HG03139 (cell line): ENCODE measurements around the gene TBX4.

Experiments used
- ATAC-seq: cut with Tn5 transposase; IDR thresholded peaks from one replicate; pipeline ENCODE4 v1.9.1; 2021; ENCODE audit not compliant: unreplicated experiment

The TBX4 gene

GRCh38 chr17:61452301-61453290, at the start of gene TBX4:
Gene TBX4, plus strand, starts transcription at chr17:61452422. Its CDS starts 4,069 bp downstream, at chr17:61456491.
- ATAC-seq, result no peak

- ATAC-seq, result no peak
Observed at GRCh38 chr17:61402978-61403800, 49.0 kb upstream of the TBX4 start.

- ATAC-seq, result no peak
Observed at GRCh38 chr17:61403801-61404662, 48.2 kb upstream of the TBX4 start.

GRCh38 chr17:61404663-61404912, 47.6 kb upstream of the TBX4 start:
- ATAC-seq, result no peak

GRCh38 chr17:61404913-61405685, 47.1 kb upstream of the TBX4 start:
- ATAC-seq, result no peak

GRCh38 chr17:61405686-61406536, 46.3 kb upstream of the TBX4 start:
- no peak for ATAC-seq

GRCh38 chr17:61406537-61406845, 45.7 kb upstream of the TBX4 start:
- no peak for ATAC-seq

GRCh38 chr17:61406971-61407911, 45.0 kb upstream of the TBX4 start:
- ATAC-seq, result no peak

GRCh38 chr17:61408151-61409041, 43.8 kb upstream of the TBX4 start:
- ATAC-seq, result no peak

GRCh38 chr17:61409301-61410112, 42.7 kb upstream of the TBX4 start:
- no peak for ATAC-seq

GRCh38 chr17:61410141-61411010, 41.8 kb upstream of the TBX4 start:
- no peak for ATAC-seq

GRCh38 chr17:61411011-61411260, 41.3 kb upstream of the TBX4 start:
- ATAC-seq, result no peak

- no peak for ATAC-seq
Observed at GRCh38 chr17:61411261-61412142, 40.7 kb upstream of the TBX4 start.

- ATAC-seq, result peak; percentile 65
Observed at GRCh38 chr17:61412143-61412859, 39.9 kb upstream of the TBX4 start.
